NK-92 (cell line): ENCODE results near the gene LCA5L.

Source experiments
- DNase-seq: peaks from one replicate; lab custom pipeline; 2025; ENCODE audit not compliant: unreplicated experiment; lab: John Stamatoyannopoulos, UW

The LCA5L gene

GRCh38 chr21:39359382-39359781 is 86.2 kb downstream of the LCA5L start:
- DNase-seq = no peak
